ENCODE data around the gene GPC6.

GPC6 gene

DNA sequence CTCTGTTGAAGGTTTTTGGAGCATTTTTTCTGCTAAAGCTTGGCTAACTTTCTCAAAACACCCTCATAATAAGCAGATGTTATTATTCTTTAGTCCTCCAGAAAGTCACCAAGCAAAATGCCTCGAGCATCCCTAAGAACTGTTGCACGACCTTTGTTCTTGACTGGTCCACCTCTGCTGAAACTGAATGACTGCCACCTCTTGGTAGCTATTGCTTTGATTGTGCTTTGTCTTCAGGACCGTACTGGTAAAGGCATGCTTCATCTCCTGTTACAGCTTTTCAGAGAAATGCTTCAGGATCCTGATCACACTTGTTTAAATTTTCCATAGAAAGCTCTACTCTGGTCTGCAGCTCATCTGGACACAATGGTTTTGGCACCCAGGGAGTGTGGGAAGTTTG, 998.1 kb downstream of the GPC6 start:
- TF ChIP-seq, protein P1, sequence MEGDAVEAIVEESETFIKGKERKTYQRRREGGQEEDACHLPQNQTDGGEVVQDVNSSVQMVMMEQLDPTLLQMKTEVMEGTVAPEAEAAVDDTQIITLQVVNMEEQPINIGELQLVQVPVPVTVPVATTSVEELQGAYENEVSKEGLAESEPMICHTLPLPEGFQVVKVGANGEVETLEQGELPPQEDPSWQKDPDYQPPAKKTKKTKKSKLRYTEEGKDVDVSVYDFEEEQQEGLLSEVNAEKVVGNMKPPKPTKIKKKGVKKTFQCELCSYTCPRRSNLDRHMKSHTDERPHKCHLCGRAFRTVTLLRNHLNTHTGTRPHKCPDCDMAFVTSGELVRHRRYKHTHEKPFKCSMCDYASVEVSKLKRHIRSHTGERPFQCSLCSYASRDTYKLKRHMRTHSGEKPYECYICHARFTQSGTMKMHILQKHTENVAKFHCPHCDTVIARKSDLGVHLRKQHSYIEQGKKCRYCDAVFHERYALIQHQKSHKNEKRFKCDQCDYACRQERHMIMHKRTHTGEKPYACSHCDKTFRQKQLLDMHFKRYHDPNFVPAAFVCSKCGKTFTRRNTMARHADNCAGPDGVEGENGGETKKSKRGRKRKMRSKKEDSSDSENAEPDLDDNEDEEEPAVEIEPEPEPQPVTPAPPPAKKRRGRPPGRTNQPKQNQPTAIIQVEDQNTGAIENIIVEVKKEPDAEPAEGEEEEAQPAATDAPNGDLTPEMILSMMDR (conservative IDR thresholded peaks at IDR 0.05; ENCODE audit: low read depth, low read length) = no peak
- no peak for DNase-seq (ENCODE audit: low read depth)
- H3K4me3 ChIP-seq (ENCODE audit: low read depth, low read length) = no peak overlapping the region

DNA sequence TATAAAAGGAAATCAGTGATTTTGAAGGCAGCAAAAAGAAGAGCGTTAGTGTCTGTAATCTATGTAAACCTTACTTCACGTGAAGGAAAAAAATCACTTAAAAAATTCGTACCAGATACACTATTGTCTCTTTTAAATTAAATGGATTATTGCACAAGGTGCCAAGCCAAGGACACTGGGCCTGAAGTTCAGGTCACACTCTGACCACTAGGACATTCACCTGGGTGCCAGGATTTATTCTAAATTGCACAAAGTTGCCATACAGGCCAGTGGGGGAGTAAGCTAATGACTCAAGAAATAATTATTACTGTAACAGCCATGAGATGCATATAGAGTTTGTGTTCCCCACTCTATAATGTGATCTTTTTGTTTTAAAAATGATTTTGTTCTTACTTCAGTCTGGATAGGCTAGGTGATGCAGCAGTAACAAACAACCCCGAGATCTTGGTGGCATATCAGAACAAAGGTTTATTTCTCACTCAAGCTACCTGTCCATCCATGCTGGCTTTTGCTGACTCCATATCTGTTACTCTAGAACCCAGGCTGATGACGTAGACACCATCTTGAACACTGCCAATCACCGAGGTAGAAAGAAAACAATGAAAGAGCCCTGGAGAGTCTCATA, 1000.8 kb downstream of the GPC6 start:
- TF ChIP-seq, protein P1 (conservative IDR thresholded peaks at IDR 0.05; ENCODE audit: low read depth, low read length) = no peak
- H3K4me3 ChIP-seq (ENCODE audit: low read depth, low read length) = no peak overlapping the region
- DNase-seq (ENCODE audit: low read depth) = no peak

DNA sequence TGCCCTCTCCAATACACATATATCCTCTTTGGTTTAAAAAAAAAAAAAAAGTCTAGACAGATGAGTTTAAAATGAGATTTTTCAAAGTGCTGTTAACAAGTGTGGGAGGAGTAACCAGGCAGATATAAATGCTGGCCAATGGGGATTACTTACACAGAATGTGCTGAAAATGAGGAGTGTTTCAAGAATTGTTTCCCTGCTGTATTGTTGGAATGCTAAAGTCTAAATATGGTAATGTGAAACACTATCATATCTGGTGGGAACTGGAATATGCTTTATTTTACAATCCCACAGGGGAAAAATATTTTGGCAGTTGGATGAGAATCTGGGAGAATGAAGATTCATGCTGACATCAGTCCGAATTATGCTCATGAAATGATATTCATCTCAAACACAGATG, 1002.2 kb downstream of the GPC6 start:
- DNase-seq (ENCODE audit: low read depth) = no peak
- TF ChIP-seq, protein P1 (conservative IDR thresholded peaks at IDR 0.05; ENCODE audit: low read depth, low read length) = no peak

DNA sequence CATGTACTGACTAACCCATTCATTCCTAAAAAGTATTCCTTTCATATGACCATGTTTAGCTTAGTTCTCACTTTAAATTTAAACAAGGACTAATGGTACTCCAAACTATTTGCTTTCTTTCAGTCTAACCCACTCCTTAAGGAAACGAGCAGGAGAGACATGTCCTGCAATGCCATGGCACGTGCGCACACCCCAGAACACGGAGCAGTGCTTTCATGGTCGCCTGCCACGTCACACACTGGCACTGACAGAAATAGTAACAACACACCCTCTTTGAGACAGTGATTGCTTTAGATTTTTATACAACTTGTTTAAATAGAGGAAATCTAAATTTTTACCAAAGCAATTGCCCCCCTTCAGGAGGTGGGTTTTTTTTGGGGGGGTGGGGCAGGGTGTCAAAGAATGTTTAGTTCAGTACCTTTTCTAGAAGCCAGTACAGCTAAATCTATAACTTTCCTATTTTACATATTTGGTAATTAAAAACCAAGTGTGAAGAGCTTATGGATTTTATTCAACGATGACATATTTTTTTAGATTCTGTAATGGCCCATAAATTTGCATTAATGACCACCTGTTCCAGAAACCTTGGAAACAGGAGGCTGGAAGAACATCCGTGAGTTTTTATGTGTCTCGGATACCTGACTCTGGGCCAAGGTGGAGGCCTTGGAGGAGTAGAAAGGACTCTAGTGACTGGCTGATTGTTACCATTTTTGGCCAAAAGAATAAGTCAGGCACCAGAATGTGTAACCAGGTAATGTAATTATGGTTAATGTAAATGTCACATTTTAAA, 1005.7 kb downstream of the GPC6 start:
- DNase-seq (ENCODE audit: low read depth) = no peak
- no peak overlapping the region for H3K4me3 ChIP-seq (ENCODE audit: low read depth, low read length)
- TF ChIP-seq, protein P1 (conservative IDR thresholded peaks at IDR 0.05; ENCODE audit: low read depth, low read length) = no peak

More for the DNA sequence above, 1002.2 kb downstream of the GPC6 start:
- H3K4me3 ChIP-seq (ENCODE audit: low read depth, low read length) = no peak overlapping the region

DNA sequence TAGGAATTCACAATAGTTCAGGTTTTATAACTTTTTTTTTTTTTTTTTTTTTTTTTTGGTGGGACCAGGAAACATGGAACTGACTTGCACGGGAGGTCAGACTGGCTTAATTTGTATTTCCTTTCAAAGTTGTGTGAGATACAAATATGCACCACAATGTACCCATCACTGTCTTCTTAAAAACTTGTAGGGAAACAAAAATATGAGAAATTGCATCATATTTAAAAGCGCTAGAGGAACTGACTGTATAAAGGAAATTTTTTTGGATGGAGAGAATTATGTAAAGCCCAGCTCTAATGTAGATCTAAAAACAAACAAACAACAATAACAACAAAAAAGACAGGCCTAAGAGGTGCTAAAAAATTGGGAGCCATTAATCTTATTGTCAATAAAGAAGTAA, 1006.3 kb downstream of the GPC6 start:
- peak overlapping the region; percentile 14 for H3K4me3 ChIP-seq (ENCODE audit: low read depth, low read length)
- peak; percentile 61 for DNase-seq (ENCODE audit: low read depth)
- TF ChIP-seq, protein P1 (conservative IDR thresholded peaks at IDR 0.05; ENCODE audit: low read depth, low read length) = no peak

DNA sequence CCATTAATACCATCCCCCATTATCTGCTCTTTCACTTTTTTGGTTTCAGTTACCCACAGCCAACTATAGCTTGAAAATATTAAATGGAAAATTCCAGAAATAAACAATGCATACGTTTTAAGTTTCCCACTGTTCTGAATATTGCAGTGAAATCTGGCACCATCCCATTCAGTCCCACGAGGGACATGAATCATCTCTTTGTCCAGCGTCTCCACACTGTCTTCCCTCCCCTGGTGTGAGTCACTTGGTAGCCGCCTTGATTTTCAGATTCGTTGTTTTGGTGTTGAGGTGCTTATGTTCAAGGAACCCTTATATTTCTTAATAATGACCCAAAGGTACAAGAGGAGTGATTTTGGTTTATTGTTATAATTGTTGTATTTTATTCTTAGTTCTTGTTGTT, 1006.8 kb downstream of the GPC6 start:
- H3K4me3 ChIP-seq (ENCODE audit: low read depth, low read length) = peak overlapping the region; percentile 14
- TF ChIP-seq, protein P1 (conservative IDR thresholded peaks at IDR 0.05; ENCODE audit: low read depth, low read length) = no peak
- DNase-seq (ENCODE audit: low read depth) = peak; percentile 99

Data from choroid plexus epithelial cell (primary cell).